ENCODE results near the gene SLC16A12.

Gene SLC16A12

GRCh38 chr10:89474452-89474851 lies 60.9 kb downstream of the SLC16A12 start:
- no peaks in the 10 kb centered on the region for H4K20me1 ChIP-seq (ENCODE audit: insufficient read depth, low read length)
- no peaks in the 10 kb centered on the region for H3K9me3 ChIP-seq (ENCODE audit: low read length)
- no peak overlapping the region for H3K27ac ChIP-seq (ENCODE audit: low read depth, low read length, poor library complexity, severe bottlenecking)
- no peak overlapping the region for H2AFZ ChIP-seq (ENCODE audit: low read length)
- no peaks in the 10 kb centered on the region for H3K27me3 ChIP-seq (ENCODE audit: insufficient read depth, low read length)
- no peaks in the 10 kb centered on the region for H3K4me1 ChIP-seq (ENCODE audit: insufficient read depth, low read length, severe bottlenecking)
- no peak overlapping the region for H3K4me3 ChIP-seq (ENCODE audit: low read depth, low read length, poor library complexity, severe bottlenecking)
- H3K9me2 ChIP-seq (ENCODE audit: low read depth, low read length) = no peaks in the 10 kb centered on the region
- H3K79me2 ChIP-seq (ENCODE audit: insufficient read depth, low read length) = no peaks in the 10 kb centered on the region
- TF ChIP-seq, protein P1, sequence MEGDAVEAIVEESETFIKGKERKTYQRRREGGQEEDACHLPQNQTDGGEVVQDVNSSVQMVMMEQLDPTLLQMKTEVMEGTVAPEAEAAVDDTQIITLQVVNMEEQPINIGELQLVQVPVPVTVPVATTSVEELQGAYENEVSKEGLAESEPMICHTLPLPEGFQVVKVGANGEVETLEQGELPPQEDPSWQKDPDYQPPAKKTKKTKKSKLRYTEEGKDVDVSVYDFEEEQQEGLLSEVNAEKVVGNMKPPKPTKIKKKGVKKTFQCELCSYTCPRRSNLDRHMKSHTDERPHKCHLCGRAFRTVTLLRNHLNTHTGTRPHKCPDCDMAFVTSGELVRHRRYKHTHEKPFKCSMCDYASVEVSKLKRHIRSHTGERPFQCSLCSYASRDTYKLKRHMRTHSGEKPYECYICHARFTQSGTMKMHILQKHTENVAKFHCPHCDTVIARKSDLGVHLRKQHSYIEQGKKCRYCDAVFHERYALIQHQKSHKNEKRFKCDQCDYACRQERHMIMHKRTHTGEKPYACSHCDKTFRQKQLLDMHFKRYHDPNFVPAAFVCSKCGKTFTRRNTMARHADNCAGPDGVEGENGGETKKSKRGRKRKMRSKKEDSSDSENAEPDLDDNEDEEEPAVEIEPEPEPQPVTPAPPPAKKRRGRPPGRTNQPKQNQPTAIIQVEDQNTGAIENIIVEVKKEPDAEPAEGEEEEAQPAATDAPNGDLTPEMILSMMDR (IDR thresholded peaks at IDR 0.05; ENCODE audit: low read length) = no peak
- TF ChIP-seq EZH2 (IDR thresholded peaks at IDR 0.05; ENCODE audit: borderline replicate concordance, low read length) = no peak
- H3F3A ChIP-seq (ENCODE audit: insufficient read depth, low read length) = no peaks in the 10 kb centered on the region
- no peak overlapping the region for H3K4me2 ChIP-seq (ENCODE audit: low read length)
- H3K36me3 ChIP-seq (ENCODE audit: insufficient read depth, low read length) = no peaks in the 10 kb centered on the region
- no peak overlapping the region for H3K9ac ChIP-seq (ENCODE audit: low read length)

- H3K79me2 ChIP-seq (ENCODE audit: insufficient read depth, low read length) = no peaks in the 10 kb centered on the region
- H2AFZ ChIP-seq (ENCODE audit: low read length) = no peak overlapping the region
- H3K9me2 ChIP-seq (ENCODE audit: low read depth, low read length) = no peaks in the 10 kb centered on the region
- no peak overlapping the region for H3K4me2 ChIP-seq (ENCODE audit: low read length)
- no peaks in the 10 kb centered on the region for H3K9me3 ChIP-seq (ENCODE audit: low read length)
- H4K20me1 ChIP-seq (ENCODE audit: insufficient read depth, low read length) = no peaks in the 10 kb centered on the region
- no peaks in the 10 kb centered on the region for H3K4me1 ChIP-seq (ENCODE audit: insufficient read depth, low read length, severe bottlenecking)
- no peaks in the 10 kb centered on the region for H3K27me3 ChIP-seq (ENCODE audit: insufficient read depth, low read length)
- no peaks in the 10 kb centered on the region for H3F3A ChIP-seq (ENCODE audit: insufficient read depth, low read length)
- no peak overlapping the region for H3K9ac ChIP-seq (ENCODE audit: low read length)
- no peak overlapping the region for H3K4me3 ChIP-seq (ENCODE audit: low read depth, low read length, poor library complexity, severe bottlenecking)
- no peaks in the 10 kb centered on the region for H3K36me3 ChIP-seq (ENCODE audit: insufficient read depth, low read length)
- TF ChIP-seq, protein P1 (IDR thresholded peaks at IDR 0.05; ENCODE audit: low read length) = no peak
- no peak for TF ChIP-seq EZH2 (IDR thresholded peaks at IDR 0.05; ENCODE audit: borderline replicate concordance, low read length)
- H3K27ac ChIP-seq (ENCODE audit: low read depth, low read length, poor library complexity, severe bottlenecking) = no peak overlapping the region
These were observed 64.1 kb downstream of the SLC16A12 start for GRCh38 chr10:89471110-89471809.

- no peaks in the 10 kb centered on the region for H3K4me1 ChIP-seq (ENCODE audit: insufficient read depth, low read length, severe bottlenecking)
- no peaks in the 10 kb centered on the region for H4K20me1 ChIP-seq (ENCODE audit: insufficient read depth, low read length)
- H3K36me3 ChIP-seq (ENCODE audit: insufficient read depth, low read length) = no peaks in the 10 kb centered on the region
- H3K9me2 ChIP-seq (ENCODE audit: low read depth, low read length) = no peaks in the 10 kb centered on the region
- H3F3A ChIP-seq (ENCODE audit: insufficient read depth, low read length) = no peaks in the 10 kb centered on the region
- H3K4me2 ChIP-seq (ENCODE audit: low read length) = no peak overlapping the region
- H3K27ac ChIP-seq (ENCODE audit: low read depth, low read length, poor library complexity, severe bottlenecking) = no peak overlapping the region
- no peak overlapping the region for H3K9ac ChIP-seq (ENCODE audit: low read length)
- no peaks in the 10 kb centered on the region for H3K9me3 ChIP-seq (ENCODE audit: low read length)
- no peaks in the 10 kb centered on the region for H3K79me2 ChIP-seq (ENCODE audit: insufficient read depth, low read length)
- H3K27me3 ChIP-seq (ENCODE audit: insufficient read depth, low read length) = no peaks in the 10 kb centered on the region
- no peak overlapping the region for H3K4me3 ChIP-seq (ENCODE audit: low read depth, low read length, poor library complexity, severe bottlenecking)
- no peak overlapping the region for H2AFZ ChIP-seq (ENCODE audit: low read length)
- TF ChIP-seq EZH2 (IDR thresholded peaks at IDR 0.05; ENCODE audit: borderline replicate concordance, low read length) = no peak
- TF ChIP-seq, protein P1 (IDR thresholded peaks at IDR 0.05; ENCODE audit: low read length) = no peak
These were observed 64.8 kb downstream of the SLC16A12 start for GRCh38 chr10:89470628-89471027.

Data from OCI-LY1 (cell line).